Fibroblast of upper back skin (primary cell): Measurements from ENCODE around the gene CAMKV.

ENCODE experiments used
- DNase-seq: peaks from one replicate; pipeline ENCODE4 v3.0.0-alpha.2; 2013

Gene CAMKV

DNA sequence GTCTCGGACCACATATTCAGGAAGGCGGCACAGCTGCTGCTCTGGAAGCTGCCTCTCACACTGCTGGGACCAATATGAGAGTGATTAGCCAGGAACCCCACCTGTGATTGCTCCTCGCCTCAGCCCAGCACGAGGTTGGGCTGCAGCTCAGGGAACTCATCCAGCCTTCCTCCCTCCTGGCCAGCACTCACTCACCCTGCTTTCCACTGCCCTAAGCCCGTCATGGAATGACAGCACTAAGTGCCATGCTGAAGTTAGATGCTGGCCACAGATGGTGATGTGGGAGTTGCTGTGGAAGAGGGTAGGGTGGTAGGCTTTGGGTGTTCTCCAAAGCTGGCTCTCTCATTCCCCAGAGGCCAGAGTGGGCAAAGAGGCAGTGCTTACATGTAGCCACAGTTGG, 26.6 kb upstream of the CAMKV start:
- DNase-seq, result no peak

DNA sequence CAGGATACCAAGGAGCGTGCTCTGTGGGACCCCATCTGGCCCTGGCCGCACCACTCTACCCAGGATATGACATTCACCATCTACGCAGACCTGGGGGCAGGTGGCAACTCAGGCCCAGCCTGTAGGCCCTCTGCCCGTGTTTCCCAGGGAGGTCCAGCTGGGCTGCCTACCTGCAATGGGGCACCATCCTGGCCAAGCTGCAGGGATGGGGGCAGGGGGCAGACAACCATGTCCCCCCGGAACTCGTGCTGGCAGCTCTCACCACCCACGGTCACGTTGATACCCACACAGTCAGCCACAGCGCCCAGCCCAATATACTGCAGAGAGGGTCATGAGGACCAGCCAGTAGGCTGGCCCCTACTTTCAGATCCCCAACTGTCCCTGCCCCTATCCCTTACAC, 26.1 kb upstream of the CAMKV start:
- no peak for DNase-seq

GRCh38 chr3:49889296-49889695, 19.6 kb upstream of the CAMKV start:
- DNase-seq, result no peak

GRCh38 chr3:49886922-49887265, 17.2 kb upstream of the CAMKV start:
- DNase-seq, result no peak

- no peak for DNase-seq
Measured at GRCh38 chr3:49883998-49884397, 14.3 kb upstream of the CAMKV start.

- DNase-seq, result no peak
Measured at GRCh38 chr3:49882166-49882565, 12.5 kb upstream of the CAMKV start.

DNA sequence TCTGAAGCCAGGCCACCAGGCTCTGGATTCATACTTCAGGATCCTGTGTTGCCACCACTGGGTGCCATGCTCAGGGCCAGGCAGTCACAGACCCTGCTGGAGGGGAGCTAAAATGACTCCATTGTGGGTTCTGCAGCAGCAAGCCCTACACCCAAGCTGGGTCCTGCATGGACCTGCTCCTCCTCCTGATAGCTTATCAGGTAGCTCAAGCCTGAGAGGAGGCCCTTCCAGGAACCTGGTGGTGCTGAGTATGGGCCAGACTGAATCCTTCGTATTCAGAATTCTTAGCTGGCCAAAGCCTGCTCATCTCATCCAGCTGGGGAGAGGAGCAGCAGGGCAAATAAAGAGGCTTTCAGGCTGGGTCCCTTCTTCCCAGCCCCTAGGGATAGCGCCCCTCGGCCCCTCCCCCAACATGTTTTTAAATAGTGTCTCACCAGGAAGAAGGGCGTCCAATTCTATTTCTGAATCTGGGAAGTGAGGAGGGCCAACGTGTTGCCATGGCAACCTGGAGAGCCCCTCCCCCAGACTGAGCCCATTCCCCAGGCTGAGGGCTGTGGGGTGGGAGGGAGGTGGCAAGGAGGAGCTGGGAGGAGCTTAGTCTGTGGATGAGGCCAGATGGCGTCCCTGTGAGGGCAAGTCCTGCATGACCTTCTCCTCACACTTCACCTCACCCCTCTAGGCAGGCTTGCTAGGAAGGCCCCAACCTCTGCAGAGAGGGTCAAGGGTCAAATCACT, 11.0 kb upstream of the CAMKV start:
- no peak for DNase-seq

DNA sequence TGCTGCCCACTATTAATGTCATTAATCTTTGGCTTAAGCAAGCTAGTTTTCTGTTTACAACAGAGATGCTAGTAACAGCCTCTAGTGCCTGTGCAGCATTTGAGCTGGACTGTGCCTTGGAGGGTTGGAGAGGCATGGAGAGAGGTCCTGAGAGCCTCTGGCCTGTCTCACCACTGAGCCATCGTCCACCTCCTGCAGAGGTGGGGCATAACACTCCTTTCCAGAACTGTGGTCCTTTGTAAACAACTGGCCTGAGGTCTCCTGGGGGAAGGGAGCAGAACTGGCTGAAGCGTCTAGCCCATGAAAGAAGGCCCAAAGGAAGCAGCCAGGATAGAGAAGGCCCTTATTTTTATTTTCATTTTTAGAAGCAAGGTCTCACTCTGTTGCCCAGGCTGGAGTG, 10.0 kb upstream of the CAMKV start:
- DNase-seq, result no peak

DNA sequence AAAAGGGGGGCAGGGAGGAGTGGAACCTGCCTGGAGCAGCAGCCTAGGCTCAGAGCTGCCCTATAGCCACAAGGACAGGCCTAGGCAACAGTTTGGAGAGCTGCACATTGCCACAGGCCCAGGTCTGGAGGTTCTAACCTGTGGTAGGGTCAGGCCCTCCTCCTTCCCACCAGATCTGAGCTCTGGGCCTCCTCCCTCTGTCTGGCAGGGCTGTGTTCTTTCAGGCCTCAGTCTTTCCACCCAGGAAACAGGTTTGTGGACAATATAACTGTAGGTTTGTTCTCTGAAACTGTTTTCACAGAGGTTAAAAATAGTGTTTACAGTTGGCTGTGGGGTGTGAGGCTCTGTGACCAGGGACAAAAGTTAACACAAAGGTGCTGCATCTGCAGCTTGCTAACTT, 9.0 kb upstream of the CAMKV start:
- DNase-seq, result no peak

DNA sequence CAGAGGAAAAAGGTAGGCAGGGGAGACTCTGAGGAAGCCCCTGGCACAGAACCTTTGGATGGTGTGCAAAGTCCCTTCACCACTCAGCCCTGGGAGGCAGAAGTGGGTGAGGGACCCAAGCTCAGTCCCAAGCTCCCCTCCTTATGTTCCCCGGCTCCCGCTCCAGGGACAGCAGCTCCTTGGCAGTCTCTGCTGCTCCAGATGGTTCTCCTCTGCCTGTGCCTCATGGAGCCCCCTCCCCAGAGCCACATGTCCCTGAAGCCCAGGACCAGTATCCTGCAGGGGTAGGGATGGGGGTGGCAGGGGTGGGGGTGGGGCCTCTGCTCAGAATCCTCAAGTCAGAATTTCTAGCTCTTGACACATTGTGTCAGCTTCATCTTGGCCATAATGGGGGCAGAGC, 8.0 kb upstream of the CAMKV start:
- no peak for DNase-seq

GRCh38 chr3:49876567-49876966, 6.9 kb upstream of the CAMKV start:
- DNase-seq, result no peak

DNA sequence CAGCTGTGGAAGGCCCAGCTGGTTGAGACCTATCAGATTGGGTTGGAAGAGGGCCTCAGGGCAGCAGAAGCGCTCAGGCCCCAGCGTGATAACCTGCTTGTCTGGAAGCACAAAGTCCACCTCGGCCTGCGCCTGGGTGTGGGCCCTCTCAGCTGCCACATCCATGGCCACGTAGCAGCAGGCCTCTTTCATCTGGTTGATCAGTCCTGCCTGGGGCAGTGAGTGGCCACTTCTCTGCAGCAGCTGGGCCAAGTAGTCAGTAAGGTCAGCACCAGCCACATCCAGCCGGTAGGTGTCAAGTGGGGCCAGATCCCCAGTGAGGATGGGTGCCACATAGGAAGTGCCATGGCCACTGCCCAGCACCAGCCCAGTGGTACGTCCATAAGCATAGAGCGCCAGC, 3.9 kb upstream of the CAMKV start:
- no peak for DNase-seq

- DNase-seq, result no peak
Measured at GRCh38 chr3:49872801-49873281, 3.1 kb upstream of the CAMKV start.

DNA sequence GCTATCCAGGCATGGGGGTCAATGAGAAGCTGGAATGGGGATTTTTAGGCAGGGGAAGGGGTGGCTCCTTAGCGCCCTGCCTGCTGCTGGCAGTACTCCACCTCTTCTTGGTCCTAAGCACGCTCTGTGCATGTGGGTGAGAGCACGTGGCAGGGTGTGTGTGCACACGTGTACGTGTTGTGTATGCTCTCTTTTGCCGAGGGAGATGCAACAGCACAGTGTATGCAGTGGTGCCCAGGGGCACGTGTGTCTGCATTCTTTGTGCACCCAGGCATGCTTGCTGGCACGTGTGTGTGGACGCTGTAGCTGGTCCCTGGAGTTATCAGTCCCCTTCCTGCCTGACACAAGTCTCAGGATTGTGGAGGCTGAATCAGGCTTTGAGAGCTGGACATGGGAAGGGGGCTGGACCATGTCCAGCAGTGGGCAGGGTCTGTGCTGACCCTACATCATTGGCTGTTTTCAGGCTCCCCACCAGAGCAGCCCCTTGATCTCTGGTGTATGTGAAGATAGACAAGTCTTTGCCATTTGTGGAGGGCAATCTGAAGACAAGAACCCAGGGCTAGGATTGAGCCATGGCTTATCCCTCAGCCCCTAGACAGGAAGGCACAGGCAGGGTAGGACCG, 1.9 kb upstream of the CAMKV start:
- no peak for DNase-seq

GRCh38 chr3:49868862-49869466, 742 bp downstream of the CAMKV start:
- DNase-seq, result no peak

- peak; percentile 32 for DNase-seq
Measured at GRCh38 chr3:49867871-49868321, 1.8 kb downstream of the CAMKV start.

DNA sequence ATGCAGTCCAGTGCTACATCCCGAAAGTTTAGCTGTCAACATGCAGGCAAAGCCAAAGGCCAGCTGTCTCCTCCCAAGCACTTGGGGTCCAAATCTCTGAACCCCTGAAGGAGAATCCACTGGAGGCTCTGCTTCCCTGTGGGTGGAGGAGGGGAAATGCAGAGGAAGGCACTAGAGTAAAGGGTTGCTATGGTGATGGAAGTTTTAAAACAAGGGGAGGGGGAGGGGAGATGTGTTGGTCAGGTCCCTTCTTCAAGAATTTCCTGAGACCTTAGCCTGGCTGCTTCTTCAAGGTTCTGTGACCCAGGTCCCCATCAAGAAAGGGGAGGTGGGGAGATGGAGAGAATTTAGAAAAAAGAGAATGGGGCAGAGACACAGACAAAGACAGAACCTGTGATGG, 2.3 kb downstream of the CAMKV start:
- DNase-seq, result no peak

- DNase-seq, result no peak
Measured at GRCh38 chr3:49865198-49865784, 4.4 kb downstream of the CAMKV start.

DNA sequence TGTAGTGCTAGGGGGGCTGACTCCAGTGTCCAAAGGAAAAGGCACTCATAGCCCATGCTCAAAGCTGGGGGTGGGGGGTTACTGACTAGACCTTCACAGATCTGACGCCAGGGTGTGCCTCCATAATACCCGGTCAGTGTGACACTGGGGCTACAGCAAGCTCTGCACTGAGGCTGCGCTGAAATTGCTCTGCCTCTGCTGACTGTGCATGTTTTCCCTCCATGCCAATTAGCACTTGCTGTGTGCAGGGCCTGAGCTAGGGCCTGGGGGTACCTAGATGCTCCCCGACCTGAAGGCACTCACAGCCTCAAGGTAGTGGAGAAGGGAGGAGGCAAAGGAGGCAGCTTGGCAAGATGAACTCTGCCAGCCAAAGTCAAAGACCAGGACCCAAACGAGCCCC, 5.2 kb downstream of the CAMKV start:
- no peak for DNase-seq

DNA sequence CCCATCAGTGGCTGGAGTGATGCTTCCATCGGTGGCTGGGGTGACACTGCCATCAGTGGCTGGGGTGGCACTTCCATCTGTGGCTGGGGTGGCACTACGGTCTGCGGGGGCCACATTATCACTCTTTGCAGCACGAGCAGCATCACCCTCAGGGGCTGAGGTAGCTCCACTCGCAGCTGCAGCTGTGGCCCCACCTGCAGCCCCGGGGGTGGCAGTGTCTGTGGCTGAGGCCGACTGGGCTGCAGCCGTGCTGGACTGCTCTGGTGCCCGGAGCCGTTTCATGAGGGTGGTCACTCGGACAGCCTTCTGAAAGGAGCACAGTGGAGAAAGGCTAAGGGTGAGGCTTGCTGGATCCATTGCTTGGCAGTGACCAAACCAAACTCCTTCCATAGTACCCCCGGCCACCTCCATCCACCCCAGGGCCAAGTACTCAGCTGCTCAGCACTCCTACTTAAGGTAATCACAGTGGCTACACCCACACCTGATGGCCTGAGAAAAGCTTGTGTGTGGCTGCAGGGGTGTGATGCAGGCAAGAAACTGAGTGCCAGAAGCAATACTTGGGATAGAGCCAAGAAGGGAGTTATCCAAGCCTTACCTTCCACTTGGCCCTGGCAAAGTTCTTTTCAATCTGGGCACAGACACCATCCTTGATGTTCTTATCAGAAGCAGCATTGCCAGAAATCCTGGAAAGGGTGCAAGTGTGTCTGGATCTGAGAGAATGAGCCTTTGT, 10.0 kb downstream of the CAMKV start:
- DNase-seq, result no peak

DNA sequence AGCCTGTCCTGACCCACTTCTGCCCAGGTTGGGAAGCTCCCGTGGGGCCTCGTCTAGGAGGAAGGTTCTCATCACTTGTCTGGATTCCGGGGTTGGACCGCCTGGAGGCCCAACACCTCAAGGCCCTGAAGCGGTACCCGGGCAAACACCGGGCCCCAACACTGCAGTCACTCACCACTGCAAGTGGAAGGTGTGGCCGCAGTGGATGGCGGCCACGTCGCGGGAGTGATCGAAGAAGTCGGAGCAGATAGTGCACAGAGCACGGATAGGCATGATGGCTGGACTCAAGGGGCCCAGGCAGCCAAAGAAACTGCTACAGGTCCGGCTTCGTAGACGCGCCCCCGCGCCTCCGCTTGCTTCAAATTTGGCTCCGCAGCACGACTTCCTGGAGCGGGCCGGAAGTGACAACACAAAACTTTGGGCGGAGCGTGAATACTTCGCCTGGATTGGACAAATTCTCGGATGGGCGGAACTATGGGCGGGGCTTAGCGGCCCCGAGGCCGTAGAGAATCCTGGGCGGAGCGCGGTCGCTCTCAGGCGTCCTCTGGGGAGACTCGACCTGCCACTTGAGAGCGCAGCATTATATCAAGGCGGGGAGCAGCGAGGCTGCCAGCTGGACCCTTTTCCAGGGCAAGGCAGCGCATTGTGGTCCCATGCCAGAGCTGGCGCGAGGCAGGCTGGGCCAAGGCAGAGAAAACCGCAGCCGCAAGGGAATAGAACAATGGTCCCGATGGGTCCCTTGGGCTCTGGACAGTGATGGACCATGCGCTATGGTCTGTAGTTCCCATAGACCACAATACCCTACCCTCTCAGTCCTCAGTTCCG, 13.3 kb downstream of the CAMKV start, which contains the start of gene TRAIP:
TSS of gene TRAIP (minus strand) at position 384 of the 825 bp plus-strand sequence. CDS start at position 273, 111 bp downstream.
- DNase-seq, result peak; percentile 91

DNA sequence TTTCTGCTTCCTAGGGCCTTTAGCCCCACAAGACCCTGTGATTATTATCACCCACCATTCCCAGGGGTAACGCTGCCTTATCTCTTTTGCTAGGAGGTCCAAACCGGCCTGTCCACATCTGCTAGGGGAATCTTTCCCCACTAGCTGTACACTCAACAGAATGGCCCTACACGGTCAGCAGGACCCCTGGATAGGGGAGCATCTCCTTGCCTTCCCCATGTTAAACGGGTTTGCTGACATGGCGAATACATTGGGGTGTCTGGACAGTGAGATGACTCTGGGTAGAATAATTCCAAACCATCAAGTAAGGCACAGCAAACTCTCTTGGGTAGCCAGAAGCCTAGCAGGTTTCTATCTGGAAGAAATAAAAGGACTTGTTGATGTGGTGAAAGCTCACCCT, 14.0 kb downstream of the CAMKV start:
- DNase-seq, result no peak
